HG02885 (cell line): ENCODE results near the gene C20orf202.
"Not testable (repeated sequence)": the region's sequence is repeated elsewhere in the genome, so short reads cannot be mapped to it uniquely, and the experiment has no call there.

Experiments
- ATAC-seq: cut with Tn5 transposase; IDR thresholded peaks from one replicate; pipeline ENCODE4 v1.9.1; 2021; ENCODE audit warnings: mild to moderate bottlenecking; ENCODE audit not compliant: unreplicated experiment, poor library complexity

Gene C20orf202

DNA sequence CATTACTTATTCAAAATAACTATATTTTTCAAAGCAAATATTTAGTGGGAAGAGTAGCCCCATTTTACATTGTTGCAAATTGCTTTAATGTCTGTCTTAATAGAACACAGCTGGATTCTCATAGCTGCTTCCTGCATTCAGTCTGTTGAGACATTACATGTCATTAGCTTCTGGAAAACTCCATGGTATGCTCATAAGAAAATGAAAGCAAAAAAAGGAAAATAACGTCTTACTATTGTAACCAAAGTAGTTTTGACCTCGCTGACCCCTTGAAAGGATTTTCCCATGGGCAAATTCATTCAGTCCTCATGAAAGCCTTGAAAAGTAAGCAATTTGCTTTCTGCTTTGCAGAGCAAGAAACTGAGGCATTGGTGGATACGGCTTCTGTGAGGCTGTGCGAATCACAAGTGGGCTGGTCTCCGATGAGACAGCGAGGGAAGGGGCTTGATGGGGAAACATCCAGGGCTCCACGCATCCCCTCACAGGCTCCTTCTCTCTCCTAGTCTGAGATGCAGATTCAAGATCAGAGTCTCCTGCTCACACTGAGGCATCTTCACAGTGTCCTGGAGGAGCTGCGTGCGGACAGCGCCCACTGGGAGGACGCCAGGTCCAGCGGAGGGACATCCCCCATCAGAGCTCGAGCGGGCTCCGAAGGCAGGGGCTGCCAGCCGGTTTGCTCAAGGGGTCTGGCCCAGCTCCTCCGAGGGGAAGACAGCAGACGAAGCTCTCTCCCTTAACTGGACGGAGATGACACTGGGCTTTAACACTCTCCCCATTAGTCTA lies 3.3 kb downstream of the C20orf202 start:
- no peak for ATAC-seq

DNA sequence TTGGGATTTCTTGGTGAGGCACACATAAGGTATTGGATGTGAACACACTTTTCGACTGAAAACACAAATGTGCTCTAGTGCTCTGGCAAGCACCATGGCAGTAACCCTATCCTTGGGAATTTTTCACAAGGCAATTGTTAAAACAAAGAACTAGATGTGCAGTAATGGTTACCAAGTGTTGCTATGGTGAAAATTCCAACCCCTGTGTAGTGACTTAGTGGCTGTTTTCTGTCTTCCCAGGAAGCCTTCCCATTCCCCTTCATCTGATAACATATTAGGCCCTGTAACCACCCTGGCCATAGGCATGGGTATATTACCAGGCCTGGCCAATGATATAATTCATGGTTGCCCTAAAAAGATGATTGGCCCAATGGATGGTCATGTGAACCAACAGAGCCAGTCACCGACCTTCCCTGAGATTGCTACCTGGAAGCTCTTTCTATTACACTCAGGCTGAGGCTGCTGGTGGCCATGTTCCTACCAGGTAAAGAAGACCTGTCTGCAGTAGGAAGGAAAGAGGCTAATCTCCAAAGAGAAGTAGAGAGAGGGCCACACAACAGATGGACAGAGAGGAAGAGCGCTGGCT lies 4.1 kb downstream of the C20orf202 start:
- no peak for ATAC-seq

DNA sequence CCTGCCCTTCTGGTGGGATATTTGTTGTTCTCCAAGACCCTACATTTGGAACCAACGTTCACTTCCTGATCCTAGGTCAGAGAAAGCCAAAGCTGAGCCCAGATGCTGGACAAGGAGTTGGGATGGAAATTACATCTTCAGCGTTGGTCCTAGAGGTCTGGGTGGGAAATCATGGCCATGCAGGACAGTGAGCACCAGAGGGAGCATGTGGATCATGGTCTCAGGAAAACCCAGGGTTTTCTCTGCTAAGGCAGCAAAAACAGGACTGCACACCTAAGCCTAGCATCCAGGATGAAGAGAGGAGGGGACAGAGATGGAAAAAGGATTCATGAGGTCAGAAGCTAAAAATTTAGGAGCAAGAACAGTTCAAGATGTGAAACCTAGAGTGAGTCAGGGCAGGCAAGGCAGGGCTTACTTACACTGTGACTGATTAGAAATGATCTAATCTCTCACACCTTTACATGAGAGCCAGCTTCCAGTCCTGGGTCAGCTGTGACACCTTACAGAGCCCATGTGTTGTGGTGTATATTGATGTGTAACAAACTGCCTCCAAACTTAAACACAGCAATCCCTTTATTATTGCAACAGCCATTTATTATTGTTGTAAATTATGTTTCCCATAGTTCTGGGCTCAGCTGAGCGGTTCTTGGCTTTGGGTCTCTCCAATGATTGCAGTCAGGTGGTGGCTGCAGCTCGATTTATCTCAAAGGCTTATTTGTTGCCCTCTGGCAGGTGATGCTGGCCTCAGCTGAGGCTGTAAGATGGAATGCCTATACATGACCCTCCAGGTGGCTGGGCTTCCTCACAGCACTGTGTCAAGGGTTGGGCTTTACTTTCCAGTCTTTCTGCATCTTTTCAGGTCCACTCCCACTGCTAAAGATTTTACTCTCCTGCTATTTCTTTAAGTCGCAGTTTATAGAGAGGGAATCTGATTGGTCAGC lies 6.5 kb downstream of the C20orf202 start:
- ATAC-seq = no peak

DNA sequence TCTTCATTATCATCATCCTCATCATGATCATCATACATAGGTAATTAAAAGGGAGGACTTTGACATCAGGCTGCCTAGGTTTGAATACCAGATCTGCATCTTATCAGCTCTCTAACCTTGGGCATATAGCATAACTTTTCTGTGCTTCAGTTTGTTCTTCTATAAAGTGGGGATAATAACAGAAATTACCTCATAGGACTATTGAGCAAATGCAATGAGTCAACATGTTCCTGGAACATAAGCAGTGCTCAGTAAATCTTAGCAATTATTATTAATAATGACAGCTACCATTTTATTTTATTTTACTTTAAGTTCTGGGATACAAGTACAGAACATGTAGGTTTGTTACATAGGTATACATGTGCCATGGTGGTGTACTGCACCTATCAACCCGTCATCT lies 7.2 kb downstream of the C20orf202 start:
- no peak for ATAC-seq

DNA sequence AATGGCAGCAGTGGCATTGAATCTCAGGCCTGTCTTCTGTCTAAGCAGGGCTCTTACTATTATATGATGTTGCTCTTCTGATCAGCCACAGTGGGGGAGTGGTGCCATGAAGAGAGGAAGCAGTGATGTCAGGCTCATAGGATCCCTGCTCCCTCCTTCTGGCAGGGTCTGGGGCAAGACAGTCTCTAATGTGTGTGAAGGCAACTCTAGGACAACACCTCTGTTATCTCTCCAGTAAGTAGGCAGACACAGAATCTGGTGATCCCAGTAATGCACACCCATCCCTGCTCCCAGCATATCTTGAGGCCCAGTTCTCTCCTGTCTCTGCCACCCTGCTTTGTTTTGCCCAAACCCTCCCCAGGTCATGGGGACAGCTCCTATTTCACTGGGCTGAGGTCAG lies 8.8 kb downstream of the C20orf202 start:
- ATAC-seq = no peak

DNA sequence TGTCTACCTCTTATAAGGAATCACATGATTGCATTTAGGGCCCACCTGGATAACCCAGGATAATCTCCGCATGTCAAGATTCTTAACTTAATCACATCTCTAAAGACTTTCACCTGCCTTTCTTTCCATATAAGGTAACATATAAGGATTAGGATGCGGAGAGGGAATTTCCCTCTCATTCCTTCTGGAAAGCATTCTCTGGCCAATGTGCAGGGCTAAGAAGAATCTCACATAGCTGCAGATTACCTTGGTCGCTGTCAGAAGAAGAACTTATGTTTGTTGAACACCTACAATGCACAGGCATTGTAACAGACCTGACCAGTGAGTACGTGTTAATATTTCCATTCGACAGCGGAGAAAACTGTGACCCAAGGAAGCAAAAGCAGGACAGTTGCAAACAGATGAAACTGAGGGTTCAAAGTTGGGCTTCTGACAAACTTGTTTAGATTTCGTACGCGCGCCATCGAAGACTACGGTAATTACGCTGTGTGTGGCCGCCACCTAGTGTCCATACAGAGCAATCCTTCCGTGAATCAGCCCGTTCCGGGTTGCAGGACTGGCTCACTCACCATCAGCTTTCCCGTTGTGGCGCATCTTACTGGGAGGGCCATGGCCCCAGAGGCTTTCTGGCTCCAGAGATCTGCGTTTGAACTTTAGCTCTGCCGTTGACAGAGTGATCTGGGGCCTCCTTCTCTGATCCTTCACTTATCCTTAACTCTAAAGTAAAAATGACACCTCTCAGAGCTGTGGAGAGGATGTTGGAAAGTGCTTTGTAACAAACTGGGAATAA lies 9.5 kb downstream of the C20orf202 start:
- ATAC-seq = peak; percentile 79

DNA sequence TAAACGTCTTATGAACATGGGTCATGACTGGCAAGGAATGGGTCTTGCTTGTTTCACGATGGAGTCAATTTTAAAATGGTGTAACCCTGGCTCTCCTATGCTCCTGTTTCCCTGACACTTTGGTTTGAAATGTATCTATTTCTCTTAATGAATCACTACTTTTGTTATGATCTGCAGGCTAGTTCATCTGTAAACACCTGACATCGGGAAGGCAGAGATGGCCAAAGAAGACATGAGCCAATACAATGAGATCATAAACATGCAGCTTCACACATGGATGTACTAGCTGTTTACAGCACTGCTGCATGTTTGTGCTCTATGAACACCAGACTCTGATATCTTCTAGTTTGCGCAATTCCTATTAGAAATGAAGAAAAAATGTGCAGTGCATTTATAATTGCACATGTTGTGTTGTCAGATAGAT lies 11.6 kb downstream of the C20orf202 start:
- no peak for ATAC-seq

DNA sequence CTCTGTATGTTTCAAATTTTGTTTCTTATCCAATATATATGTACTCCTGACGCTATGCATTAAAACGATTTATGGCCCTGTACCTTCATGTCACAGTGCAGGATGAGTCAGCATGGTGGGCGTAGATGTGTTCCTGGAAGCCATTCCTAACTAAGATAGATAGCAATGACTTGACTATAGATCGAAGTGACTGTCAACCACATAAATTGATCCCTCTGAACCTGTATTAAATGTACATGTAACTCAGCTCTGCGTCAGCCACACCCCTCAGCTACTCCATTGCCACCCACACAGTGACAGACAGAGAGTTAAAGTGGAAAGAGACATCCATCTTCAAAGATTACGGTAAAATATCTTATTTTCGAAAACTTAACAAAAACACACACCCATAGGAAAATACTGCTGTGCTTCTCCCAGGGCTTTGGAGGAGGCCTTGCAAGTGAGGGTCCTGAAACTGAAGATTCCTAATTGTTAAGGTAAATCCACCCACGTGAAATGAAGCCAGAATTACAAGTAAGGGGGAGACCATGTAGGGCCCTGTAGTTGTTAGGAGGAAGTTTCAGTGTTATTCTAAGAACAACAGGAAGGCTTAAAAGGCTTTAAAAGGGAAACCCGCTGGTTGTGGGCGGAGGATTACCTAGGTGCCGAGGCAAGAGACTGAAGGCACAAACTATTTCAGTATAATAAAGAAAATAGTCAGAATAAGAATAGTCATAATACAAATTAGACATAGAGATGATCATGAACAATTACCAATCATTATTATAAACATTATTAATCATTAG lies 12.3 kb downstream of the C20orf202 start:
- ATAC-seq = no peak

DNA sequence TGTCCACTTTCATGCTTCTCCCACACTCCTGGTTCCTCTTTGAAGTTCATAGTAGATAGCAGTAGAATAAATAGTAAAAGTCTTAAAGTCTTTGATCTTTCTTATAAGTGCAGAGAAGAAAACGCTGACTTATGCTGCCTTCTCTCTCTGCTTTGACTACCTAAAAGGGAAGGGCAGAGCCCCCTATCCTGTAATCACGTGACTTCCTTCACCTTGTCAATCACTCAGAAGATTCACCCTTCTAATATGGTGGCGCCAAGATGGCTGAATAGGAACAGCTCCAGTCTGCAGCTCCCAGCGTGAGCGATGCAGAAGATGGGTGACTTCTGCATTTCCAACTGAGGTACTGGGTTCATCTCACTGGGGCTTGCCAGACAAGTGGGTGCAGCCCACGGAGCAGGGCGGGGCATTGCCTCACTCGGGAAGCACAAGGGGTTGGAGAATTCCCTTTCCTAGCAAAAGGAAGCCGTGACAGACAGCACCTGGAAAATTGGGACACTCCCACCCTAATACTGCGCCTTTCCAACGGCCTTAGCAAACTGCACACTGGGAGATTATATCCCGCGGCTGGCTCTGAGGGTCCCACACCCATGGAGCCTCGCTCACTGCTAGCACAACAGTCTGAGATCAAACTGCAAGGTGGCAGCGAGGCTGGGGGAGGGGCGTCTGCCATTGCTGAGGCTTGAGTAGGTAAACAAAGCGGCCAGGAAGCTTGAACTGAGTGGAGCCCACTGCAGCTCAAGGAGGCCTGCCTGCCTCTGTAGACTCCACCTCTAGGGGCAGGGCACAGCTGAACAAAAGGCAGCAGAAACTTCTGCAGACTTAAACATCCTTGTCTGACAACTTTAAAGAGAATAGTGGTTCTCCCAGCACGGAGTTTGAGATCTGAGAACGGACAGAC lies 13.5 kb downstream of the C20orf202 start:
- ATAC-seq = not testable (repeated sequence)

DNA sequence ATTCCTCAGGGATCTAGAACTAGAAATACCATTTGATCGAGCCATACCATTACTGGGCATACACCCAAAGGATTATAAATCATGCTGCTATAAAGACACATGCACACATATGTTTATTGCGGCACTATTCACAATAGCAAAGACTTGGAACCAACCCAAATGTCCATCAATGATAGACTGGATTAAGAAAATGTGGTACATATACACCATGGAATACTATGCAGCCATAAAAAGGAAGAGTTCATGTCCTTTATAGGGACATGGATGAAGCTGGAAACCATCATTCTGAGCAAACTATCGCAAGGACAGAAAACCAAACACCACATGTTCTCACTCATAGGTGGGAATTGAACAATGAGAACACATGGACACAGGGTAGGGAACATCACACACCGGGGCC lies 19.5 kb downstream of the C20orf202 start:
- ATAC-seq = not testable (repeated sequence)

DNA sequence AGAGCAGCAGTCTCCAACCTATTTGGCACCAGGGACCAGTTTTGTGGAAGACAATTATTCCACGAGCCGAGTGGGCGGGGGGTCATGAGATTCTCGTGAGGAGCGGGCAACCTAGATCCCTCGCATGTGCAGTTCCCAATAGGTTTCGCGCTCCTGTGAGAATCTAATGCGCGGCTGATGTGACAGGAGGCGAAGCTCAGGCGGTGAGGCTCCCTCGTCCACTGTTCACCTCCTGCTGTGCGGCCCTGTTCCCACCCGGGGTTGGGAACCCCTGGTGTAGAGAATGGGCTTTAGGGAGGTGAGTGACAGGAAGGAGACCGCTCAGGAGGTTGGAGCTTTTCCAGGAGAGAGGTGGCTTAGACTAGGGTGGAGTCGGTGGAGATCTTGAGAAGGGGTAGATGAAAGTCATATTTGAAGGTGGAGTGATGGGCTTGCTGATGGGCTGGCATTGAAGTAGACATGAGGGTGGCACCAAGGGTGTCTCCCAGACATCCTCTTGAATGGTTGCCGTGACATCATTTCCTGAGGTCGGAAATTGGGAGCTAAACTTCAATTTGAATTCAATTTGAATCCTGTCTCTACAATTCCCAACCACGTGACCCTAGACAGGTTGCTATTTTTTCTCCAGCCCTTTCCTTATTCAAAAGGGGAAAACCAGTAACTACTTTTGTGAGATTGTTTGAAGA lies 21.1 kb downstream of the C20orf202 start:
- no peak for ATAC-seq

DNA sequence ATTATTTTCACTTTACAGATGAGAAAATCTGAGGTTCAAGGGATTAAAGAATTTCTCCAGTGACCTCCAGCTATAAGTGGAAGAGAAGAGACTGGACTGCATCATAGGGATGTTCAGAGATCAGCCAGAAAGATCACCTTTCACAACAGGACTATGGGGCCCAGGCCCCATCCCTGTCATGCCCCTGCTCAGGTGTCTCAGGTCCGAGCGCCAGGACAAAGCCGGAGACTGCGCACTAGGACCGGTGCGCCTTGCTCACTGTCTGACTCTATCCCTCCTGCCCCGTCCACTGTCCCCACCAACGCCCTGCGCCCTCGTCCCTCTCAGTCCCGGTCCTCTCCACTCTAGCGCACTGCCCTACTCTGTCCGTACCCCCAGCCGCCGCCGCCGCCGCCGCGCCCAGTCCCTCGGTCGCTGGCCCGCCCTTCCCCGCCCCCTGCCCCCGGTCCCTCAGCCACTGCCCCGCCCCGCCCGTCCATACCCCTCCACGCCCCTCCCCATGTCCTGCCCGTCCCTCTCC lies 22.1 kb downstream of the C20orf202 start:
- peak; percentile 23 for ATAC-seq

DNA sequence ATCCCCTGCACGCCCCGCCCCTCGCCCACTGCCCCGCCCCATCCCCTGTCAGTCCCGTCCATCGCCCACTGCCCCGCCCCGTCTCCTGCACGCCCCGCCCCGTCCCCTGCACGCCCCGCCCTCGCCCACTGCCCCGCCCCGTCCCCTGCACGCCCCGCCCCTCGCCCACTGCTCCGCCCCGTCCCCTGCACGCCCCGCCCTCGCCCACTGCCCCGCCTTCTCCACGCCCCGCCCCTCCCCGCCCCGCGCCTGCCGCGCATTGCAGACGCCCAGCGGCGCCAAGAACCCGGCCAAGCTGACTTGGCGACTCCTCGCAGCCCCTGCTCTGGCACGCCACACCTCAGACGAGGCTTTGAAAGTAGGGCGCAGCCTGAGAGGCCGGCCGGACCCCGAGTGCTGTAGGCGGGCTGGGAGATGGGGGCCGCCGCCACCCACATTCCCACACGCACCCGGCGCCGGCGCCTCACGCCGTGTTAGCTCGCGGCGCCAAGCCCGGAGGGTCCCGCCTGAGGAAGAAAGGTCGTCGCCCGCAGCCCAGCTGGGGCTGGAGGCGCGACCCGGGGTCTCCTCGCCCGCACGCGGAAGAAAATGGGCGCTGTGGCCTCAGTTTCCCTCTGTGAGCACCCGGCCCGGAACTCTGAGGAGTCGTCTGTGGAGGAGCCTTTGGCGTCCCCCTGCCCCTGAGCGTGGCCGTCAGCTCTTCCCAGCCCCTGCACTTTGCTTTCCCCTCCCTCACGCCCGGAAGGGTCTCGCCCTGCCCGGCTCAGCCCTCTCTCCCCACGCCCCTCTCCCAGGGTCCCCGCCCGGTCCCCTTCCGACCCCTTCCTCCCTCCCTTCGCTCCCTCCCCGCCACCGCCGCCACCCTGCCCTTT lies 22.8 kb downstream of the C20orf202 start, which contains the start of gene RAD21L1:
RAD21L1 (plus strand) TSS at position 262 of the 872 bp plus-strand sequence. CDS start 2,410 bp downstream, outside the sequence.
- peak; percentile 42 for ATAC-seq

DNA sequence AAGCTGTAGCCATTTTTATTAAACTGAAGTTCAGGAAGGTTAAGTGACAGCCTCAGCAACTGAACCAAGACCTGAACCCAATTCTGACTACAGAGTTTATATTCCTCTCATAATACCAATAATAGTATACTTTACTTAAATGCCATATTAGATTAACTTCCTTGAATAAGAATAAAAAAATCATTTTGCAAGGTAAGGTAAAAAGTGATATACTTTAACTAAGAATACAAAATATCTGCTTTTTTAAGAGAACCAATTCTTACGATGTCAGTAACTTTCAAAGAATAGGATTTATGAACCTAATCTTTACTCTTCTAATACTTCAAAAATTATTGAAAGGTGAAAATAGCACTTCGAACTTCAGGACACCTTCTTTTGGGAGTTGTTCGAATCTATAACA lies 26.3 kb downstream of the C20orf202 start:
- no peak for ATAC-seq

DNA sequence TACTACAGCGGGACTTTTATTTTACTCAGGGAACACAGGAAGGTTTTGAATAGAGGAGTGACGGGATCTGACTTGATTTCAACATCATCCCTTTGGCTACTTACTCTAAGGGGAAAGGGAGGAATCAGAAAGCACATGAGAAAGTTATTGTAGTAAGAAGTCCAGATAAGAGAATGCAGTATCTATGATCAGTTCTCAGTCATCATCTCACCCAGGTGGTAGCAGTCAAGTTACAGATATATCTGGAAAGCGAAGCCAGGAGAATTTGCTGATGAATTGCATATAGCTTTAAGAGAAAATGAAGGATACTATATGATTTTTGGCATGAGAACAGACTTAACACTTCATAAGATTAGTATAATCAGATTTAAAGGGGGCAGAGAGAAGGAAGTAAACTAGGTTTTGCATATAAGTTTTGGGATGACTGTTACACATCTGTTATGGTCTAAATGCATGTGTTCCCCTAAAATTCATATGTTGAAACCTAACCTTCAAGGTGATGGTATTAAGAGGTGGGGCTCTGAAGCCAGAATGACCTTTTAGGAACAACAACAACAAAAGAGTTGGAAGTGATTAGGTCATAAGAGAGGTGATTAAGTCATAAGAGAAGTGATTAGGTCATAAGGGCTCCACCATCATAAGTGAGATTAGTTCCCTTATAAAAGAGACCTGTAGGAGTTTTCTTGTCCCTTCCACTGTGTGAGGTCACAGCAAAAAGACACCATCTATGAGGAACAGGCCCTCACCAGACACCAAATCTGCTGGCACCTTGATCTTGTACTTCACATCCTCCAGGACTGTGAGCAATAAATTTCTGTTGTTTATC lies 29.2 kb downstream of the C20orf202 start:
- peak; percentile 55 for ATAC-seq

DNA sequence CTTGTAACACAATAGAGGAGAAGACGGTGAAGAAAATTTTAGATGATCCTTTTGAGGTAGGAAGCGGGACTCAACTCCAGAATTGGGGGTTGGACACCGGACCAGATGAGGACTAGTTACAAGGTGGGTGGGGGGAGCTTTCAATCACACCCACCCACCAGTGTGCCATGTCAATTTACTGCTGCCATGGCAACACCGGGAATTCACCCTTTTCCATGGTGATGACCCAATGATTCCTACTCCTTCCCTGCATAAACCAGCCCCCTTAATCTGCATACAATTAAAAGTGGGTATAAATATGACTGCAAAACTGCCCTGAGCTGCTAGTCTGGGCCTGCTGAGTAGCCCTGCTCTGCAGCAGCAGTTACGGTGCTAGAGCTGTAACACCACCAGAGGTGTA lies 37.3 kb downstream of the C20orf202 start:
- ATAC-seq = no peak
